SU-DHL-6 (cell line): ENCODE results near the gene PDE4D.

ENCODE experiments used
- H2AFZ ChIP-seq: fragments of 200-600 bp; sonication (generic); 2 replicates; pipeline ENCODE4 v1.6.1; 2014; ENCODE audit warnings: low read depth, mild to moderate bottlenecking, moderate library complexity, mixed read lengths, antibody characterized with exemption, low read length; ENCODE audit not compliant: severe bottlenecking
- H3F3A ChIP-seq: fragments of 200-600 bp; shearing (Covaris generic); 2 replicates; pipeline ENCODE4 v1.6.0; 2016; ENCODE audit warnings: antibody characterized with exemption, mild to moderate bottlenecking; ENCODE audit not compliant: insufficient read depth
- H3K27ac ChIP-seq: fragments of 200-600 bp; sonication (generic); 2 replicates; pipeline ENCODE4 v1.5.1; 2016; ENCODE audit warnings: low read depth, mild to moderate bottlenecking, low read length, moderate library complexity, mixed read lengths
- H3K27me3 ChIP-seq: fragments of 200-600 bp; sonication (generic), shearing (Covaris generic); 2 replicates; pipeline ENCODE4 v1.6.0; 2014; ENCODE audit warnings: mild to moderate bottlenecking, low read length
- H3K36me3 ChIP-seq: fragments of 200-600 bp; sonication (generic); 2 replicates; pipeline ENCODE4 v1.6.1; 2014; ENCODE audit warnings: mild to moderate bottlenecking, low read length, mixed read lengths
- H3K4me2 ChIP-seq: fragments of 300-600, 200-600 bp; shearing (Covaris generic), sonication (generic); 2 replicates; pipeline ENCODE4 v1.6.0; 2014; ENCODE audit warnings: low read length, low read depth, mild to moderate bottlenecking; ENCODE audit not compliant: poor library complexity, severe bottlenecking
- H3K4me3 ChIP-seq: fragments of 200-600 bp; sonication (generic); 2 replicates; pipeline ENCODE4 v1.5.1; 2014; ENCODE audit warnings: antibody characterized with exemption, low read length, mild to moderate bottlenecking, mixed read lengths; ENCODE audit not compliant: insufficient read depth, poor library complexity, severe bottlenecking
- H3K79me2 ChIP-seq: fragments of 200-600 bp; sonication (generic); 2 replicates; pipeline ENCODE4 v1.6.1; 2014; ENCODE audit warnings: mild to moderate bottlenecking, low read length, moderate library complexity; ENCODE audit not compliant: insufficient read depth
- H3K9ac ChIP-seq: fragments of 200-600 bp; sonication (generic); 2 replicates; pipeline ENCODE4 v1.7.0; 2014; ENCODE audit warnings: mild to moderate bottlenecking, low read length
- H3K9me2 ChIP-seq: fragments of 200-600 bp; sonication (generic); replicated peaks from 2 replicates; pipeline ENCODE4 v1.6.1; 2014; ENCODE audit warnings: low read length; ENCODE audit not compliant: insufficient read depth
- H3K9me3 ChIP-seq: fragments of 200-600 bp; sonication (generic); 2 replicates; pipeline ENCODE4 v1.6.1; 2014; ENCODE audit warnings: low read length, mixed read lengths; ENCODE audit not compliant: insufficient read depth
- H4K20me1 ChIP-seq: fragments of 200-600 bp; sonication (generic); 2 replicates; pipeline ENCODE4 v1.6.1; 2014; ENCODE audit warnings: low read depth, mild to moderate bottlenecking, antibody characterized with exemption, low read length, moderate library complexity, mixed read lengths
- CTCF ChIP-seq: fragments of 200-600 bp; sonication (generic); IDR thresholded peaks from one replicate; pipeline ENCODE4 v1.5.1; 2017; ENCODE audit warnings: antibody characterized with exemption, mild to moderate bottlenecking, low read length, moderate library complexity; ENCODE audit not compliant: insufficient read depth, poor library complexity, severe bottlenecking
- EZH2phosphoT487 ChIP-seq: fragments of 200-600 bp; sonication (generic), shearing (Covaris generic); conservative IDR thresholded peaks from 2 replicates; pipeline ENCODE4 v1.6.1; 2018; ENCODE audit warnings: mild to moderate bottlenecking, antibody characterized with exemption, low read length, moderate library complexity, mixed read lengths

The PDE4D gene

GRCh38 chr5:59066367-59067163 lies 827.0 kb downstream of the PDE4D start:
- no peak overlapping the region for H3K9ac ChIP-seq
- TF ChIP-seq EZH2phosphoT487 (no peak), CTCF (no peak)
- no peaks in the 10 kb centered on the region for H3K79me2 ChIP-seq
- H4K20me1 ChIP-seq, result no peaks in the 10 kb centered on the region
- no peaks in the 10 kb centered on the region for H3K36me3 ChIP-seq
- H3K9me2 ChIP-seq, result no peaks in the 10 kb centered on the region
- no peak overlapping the region for H3K27ac ChIP-seq
- no peaks in the 10 kb centered on the region for H3K27me3 ChIP-seq
- no peaks in the 10 kb centered on the region for H3K9me3 ChIP-seq
- H3K4me3 ChIP-seq, result no peak overlapping the region
- no peaks in the 10 kb centered on the region for H3F3A ChIP-seq
- H3K4me2 ChIP-seq, result no peak overlapping the region
- no peak overlapping the region for H2AFZ ChIP-seq

- Histone ChIP-seq H3K27ac (no peak overlapping the region), H3K4me3 (no peak overlapping the region), H3K27me3 (no peaks in the 10 kb centered on the region), H3K36me3 (no peaks in the 10 kb centered on the region), H3K9me2 (no peaks in the 10 kb centered on the region), H4K20me1 (no peaks in the 10 kb centered on the region), H3F3A (no peaks in the 10 kb centered on the region), H3K4me2 (no peak overlapping the region), H3K79me2 (no peaks in the 10 kb centered on the region), H2AFZ (no peak overlapping the region), H3K9me3 (no peaks in the 10 kb centered on the region), H3K9ac (no peak overlapping the region)
- TF ChIP-seq EZH2phosphoT487 (no peak), CTCF (no peak)
These were observed 828.0 kb downstream of the PDE4D start for GRCh38 chr5:59065554-59065953.

- no peaks in the 10 kb centered on the region for H3K79me2 ChIP-seq
- H3F3A ChIP-seq, result no peaks in the 10 kb centered on the region
- no peak overlapping the region for H3K4me2 ChIP-seq
- no peaks in the 10 kb centered on the region for H3K36me3 ChIP-seq
- no peaks in the 10 kb centered on the region for H4K20me1 ChIP-seq
- TF ChIP-seq EZH2phosphoT487 (no peak), CTCF (no peak)
- no peak overlapping the region for H2AFZ ChIP-seq
- no peak overlapping the region for H3K4me3 ChIP-seq
- no peaks in the 10 kb centered on the region for H3K27me3 ChIP-seq
- no peaks in the 10 kb centered on the region for H3K9me2 ChIP-seq
- H3K9me3 ChIP-seq, result no peaks in the 10 kb centered on the region
- H3K27ac ChIP-seq, result no peak overlapping the region
- H3K9ac ChIP-seq, result no peak overlapping the region
These were observed 829.2 kb downstream of the PDE4D start for GRCh38 chr5:59064293-59064692.
